ENCODE results near the gene AKAP1.
A peak's percentile ranks its signal among the peaks of the same experiment; 100 is the strongest.
"Not testable (repeated sequence)": the region's sequence is repeated elsewhere in the genome, so short reads cannot be mapped to it uniquely, and the experiment has no call there.

The AKAP1 gene

GRCh38 chr17:57077000-57077399 is 8.0 kb upstream of the AKAP1 start:
- no peak for DNase-seq (ENCODE audit: low read depth)

- DNase-seq (ENCODE audit: low read depth): no peak
Measured at GRCh38 chr17:57078274-57078673, 6.8 kb upstream of the AKAP1 start.

GRCh38 chr17:57080718-57081117 is 4.3 kb upstream of the AKAP1 start:
- no peak for DNase-seq (ENCODE audit: low read depth)

GRCh38 chr17:57082441-57082840 is 2.6 kb upstream of the AKAP1 start:
- no peak for DNase-seq (ENCODE audit: low read depth)

DNA sequence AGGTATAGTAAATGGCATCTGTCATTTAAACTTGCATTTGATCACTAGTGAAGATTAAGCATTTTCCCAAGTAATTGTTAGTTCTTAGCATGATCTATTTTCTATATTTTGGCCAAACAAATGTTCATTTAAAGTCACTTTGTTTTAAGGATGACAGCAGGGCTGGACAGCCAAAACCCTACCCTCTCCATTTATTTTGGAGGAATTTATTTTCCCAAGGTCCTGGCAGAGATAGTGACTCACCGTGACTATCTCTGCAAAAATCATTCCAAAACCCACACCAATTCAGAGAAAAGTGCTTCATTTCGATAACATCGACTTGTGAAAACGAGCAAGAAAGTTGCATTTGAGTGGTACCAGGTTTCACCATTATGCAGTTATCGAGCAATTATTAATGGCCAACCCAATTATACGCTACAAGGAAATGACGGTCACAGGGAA is 665 bp upstream of the AKAP1 start:
- DNase-seq (ENCODE audit: low read depth): no peak

GRCh38 chr17:57085448-57086068 is 512 bp downstream of the AKAP1 start:
- peak; percentile 20 for DNase-seq (ENCODE audit: low read depth)

GRCh38 chr17:57086069-57086930 is 1.3 kb downstream of the AKAP1 start:
- no peak for DNase-seq (ENCODE audit: low read depth)

GRCh38 chr17:57088298-57088697 is 3.3 kb downstream of the AKAP1 start:
- no peak for DNase-seq (ENCODE audit: low read depth)

DNA sequence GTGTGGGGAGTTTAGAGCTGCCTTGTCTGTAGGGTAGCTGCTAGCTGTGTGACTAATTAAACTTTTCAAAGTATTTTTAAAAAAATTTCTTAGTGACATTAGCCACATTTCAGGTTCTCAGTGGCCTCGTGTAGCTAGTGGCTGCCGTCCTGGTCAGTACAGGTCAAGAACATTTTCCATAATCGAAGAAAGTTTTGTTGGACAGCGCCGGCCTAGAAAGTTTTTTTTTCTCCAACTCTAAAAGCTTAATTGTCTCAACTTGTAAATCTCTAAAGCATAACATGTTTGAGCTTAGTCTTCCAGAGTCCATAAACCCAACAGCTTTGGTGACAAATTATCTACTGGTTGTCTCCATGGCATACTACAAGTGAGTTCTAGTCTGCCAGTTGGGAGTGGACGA is 4.3 kb downstream of the AKAP1 start:
- DNase-seq (ENCODE audit: low read depth): no peak

GRCh38 chr17:57090560-57091185 is 5.6 kb downstream of the AKAP1 start:
- peak; percentile 33 for DNase-seq (ENCODE audit: low read depth)

GRCh38 chr17:57091186-57091618 is 6.2 kb downstream of the AKAP1 start:
- DNase-seq (ENCODE audit: low read depth): no peak

GRCh38 chr17:57092171-57092570 is 7.1 kb downstream of the AKAP1 start:
- DNase-seq (ENCODE audit: low read depth): peak; percentile 74

DNA sequence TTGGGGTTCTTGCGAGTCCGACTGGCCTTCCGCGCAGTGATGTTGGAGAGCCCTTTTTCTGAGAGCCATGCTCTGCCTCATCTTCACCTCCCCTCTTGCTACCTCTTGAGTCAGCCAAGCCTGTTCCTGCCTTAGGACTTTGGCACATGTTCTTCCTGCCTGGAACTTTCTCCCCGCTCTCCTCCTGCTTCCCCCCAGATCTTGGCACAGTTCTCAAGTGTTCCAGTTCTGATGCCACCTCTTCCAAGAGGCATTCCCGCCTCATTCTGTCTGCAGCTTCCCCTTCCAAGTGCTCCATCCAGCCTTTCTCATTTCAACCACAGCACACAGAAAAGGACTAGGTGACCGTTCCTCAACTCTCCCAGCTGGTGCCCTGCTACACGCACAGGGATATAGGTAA is 7.7 kb downstream of the AKAP1 start:
- DNase-seq (ENCODE audit: low read depth): no peak

DNA sequence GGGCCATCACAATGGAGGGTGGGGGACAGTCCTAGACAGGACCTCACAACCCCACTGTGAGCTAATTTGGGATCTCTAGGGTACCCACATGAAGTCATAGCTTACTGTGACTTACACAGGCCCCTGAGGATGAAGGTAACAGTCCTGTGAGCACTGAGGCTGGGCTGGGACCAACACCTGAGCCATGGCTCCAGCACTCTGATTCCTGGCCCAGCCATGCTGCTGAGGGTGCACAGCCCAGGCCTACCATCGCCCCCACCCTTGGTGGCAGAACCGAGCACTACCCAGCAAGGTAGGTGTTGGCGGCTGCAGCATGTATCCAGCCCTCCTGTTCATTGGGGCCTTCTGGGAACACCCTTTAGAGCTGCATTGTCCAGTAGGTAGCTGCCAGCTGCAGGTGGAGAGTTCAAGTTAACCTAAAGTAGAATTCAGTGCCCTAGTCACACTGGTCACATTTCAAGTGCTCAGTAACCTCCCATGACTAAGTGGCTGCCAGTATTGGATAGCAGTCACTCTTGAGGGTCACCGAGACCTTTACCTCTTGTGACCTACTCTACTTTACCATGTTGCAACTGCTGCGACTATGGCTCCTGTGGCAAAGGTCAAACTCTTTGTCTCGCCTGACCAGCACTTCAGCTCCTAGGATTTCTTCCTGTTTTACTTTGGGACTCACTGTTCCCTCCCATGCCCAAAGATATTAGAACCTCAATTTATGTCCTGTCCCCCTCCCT is 11.6 kb downstream of the AKAP1 start:
- DNase-seq (ENCODE audit: low read depth): no peak

DNA sequence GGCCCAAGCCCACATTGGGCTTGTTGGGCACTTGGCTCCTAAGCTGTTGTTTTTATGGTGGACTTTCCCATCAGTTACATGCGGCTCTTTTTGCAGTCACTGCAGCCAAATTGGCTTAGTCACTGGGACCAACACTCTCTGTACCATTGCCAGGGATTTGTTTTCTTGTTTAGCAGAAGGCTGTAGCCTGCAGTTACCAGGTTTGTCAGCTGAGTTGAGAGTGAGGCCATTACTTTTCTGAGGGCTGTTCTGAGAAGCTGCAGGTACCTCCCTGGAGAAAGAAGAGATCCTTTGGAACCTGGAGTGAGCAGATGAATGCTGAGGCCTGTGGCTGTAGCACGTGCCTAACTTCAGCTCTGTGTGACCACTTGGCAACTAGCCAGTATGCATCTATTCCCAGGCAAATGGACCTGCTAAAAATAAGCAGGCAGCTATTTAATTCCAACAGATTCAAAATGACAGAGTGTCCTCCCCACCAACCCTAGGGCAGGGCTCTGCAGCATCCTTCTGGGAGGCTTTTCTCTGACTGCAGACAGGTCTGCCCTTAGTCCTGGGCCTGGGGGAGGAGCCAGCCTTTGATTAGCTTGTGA is 12.9 kb downstream of the AKAP1 start:
- peak; percentile 75 for DNase-seq (ENCODE audit: low read depth)

GRCh38 chr17:57099165-57099564 is 14.1 kb downstream of the AKAP1 start:
- no peak for DNase-seq (ENCODE audit: low read depth)

GRCh38 chr17:57102122-57102521 is 17.1 kb downstream of the AKAP1 start:
- DNase-seq (ENCODE audit: low read depth): no peak

DNA sequence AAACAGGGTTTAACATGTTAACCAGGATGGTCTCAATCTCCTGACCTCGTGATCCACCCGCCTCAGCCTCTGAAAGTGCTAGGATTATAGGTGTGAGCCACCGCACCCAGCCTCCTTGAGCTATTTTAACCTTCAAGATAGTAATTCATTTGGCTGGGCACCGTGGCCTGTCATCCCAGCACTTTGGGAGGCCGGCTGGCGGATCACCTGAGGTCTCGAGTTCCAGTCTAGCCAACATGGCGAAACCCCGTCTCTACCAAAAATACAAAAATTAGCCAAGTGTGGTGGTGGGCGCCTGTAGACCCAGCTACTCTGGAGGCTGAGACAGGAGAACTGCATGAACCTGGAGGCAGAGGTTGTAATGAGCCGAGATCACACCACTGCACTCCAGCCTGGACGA is 17.6 kb downstream of the AKAP1 start:
- not testable (repeated sequence) for DNase-seq (ENCODE audit: low read depth)

DNA sequence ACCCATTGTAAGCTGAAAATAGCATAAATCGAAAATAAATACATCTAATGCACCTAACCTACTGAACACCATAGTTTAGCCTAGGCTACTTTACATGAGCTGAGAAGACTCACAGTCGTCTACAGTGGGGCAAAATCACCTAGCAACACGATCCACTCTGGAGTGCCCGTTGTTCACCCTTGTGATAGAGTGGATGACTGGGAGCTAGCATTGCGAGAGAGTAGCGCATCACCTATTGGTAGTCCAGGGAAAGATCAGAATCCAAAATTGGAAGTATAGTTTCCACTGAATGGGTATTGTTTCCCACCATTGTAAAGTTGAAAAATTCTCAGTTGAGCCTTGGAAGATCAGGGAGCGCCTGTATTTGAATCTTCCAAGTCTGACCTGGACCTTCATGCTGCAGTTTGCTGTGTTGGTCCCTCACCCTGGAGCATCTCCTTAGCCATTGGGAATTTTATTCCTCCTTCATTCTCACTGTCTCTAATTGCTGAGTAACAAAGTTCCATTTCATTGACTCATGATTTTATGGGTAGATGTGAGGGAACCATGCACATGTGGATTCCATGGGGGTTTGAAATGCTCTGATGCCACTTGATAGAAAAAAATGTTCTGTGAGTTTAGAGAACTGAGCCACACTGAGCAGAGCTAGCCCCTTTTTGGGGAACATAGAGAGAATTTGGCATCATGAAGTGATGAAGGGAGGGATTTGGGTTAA is 19.6 kb downstream of the AKAP1 start:
- no peak for DNase-seq (ENCODE audit: low read depth)

GRCh38 chr17:57105591-57105990 is 20.5 kb downstream of the AKAP1 start:
- no peak for DNase-seq (ENCODE audit: low read depth)

DNA sequence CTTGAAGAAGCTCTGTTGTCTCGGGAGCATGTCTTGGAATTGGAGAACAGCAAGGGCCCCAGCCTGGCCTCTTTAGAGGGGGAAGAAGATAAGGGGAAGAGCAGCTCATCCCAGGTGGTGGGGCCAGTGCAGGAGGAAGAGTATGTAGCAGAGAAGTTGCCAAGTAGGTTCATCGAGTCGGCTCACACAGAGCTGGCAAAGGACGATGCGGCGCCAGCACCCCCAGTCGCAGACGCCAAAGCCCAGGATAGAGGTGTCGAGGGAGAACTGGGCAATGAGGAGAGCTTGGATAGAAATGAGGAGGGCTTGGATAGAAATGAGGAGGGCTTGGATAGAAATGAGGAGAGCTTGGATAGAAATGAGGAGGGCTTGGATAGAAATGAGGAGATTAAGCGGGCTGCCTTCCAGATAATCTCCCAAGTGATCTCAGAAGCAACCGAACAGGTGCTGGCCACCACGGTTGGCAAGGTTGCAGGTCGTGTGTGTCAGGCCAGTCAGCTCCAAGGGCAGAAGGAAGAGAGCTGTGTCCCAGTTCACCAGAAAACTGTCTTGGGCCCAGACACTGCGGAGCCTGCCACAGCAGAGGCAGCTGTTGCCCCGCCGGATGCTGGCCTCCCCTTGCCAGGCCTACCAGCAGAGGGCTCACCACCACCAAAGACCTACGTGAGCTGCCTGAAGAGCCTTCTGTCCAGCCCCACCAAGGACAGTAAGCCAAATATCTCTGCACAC is 21.2 kb downstream of the AKAP1 start:
- no peak for DNase-seq (ENCODE audit: low read depth)

Measured in fibroblast of gingiva (primary cell).